H1 (cell line): ENCODE measurements around the gene E2F3. TPM values are rescaled to one million over a fixed set of nuclear protein-coding genes. Genes with fewer than 3 reads are reported as not detected.

Experiments used
- CTCF ChIA-PET: fragments of 300-600 bp; sonication (Branson Sonifier 250); formaldehyde crosslinking; loops from one replicate; lab custom pipeline; 2021; ENCODE audit not compliant: partially characterized antibody; lab: Charles Lee
- POLR2A ChIA-PET: fragments of 300-600 bp; sonication (Branson Sonifier 250); formaldehyde crosslinking; loops from one replicate; lab custom pipeline; 2021; ENCODE audit warnings: inconsistent platforms; ENCODE audit not compliant: partially characterized antibody; lab: Charles Lee
- DNase-seq, 2 experiments: peaks; one replicate each; pipeline versions ENCODE4 v3.0.0 to v3.0.0-alpha.2; 2010 to 2022; ENCODE audit warnings: low spot score in 2 of 2, low read depth in 1 of 2, mixed read lengths in 1 of 2
- FAIRE-seq: peaks from 2 replicates; lab custom pipeline; 2011; peaks lifted over from hg19 to GRCh38; lab: Jason Lieb, UNC
- H2AFZ ChIP-seq: 2 replicates; pipeline ENCODE4 v1.8.1; 2012; ENCODE audit warnings: low read length, inconsistent platforms
- H2AK5ac ChIP-seq: 2 replicates; pipeline ENCODE4 v1.6.1; 2013; ENCODE audit warnings: low read depth, low read length
- H2BK120ac ChIP-seq: replicated peaks from 2 replicates; pipeline ENCODE3; 2013; ENCODE audit warnings: low read depth, low read length, inconsistent platforms
- H2BK12ac ChIP-seq: 2 replicates; pipeline ENCODE4 v1.6.1; 2013; ENCODE audit warnings: low read depth, low read length
- H2BK15ac ChIP-seq: 2 replicates; pipeline ENCODE4 v1.6.1; 2013; ENCODE audit warnings: low read length
- H2BK20ac ChIP-seq: 2 replicates; pipeline ENCODE4 v1.6.1; 2013; ENCODE audit warnings: low read length
- H2BK5ac ChIP-seq: 2 replicates; pipeline ENCODE4 v1.6.1; 2013; ENCODE audit warnings: low read depth, low read length
- H3K14ac ChIP-seq: 2 replicates; pipeline ENCODE4 v1.6.1; 2013; ENCODE audit warnings: inconsistent platforms; ENCODE audit not compliant: insufficient read length
- H3K18ac ChIP-seq: 2 replicates; pipeline ENCODE4 v1.6.1; 2013; ENCODE audit warnings: low read length; ENCODE audit errors: extremely low read depth
- H3K23ac ChIP-seq: 2 replicates; pipeline ENCODE4 v1.6.1; 2013; ENCODE audit warnings: inconsistent platforms; ENCODE audit not compliant: insufficient read length
- H3K23me2 ChIP-seq: 2 replicates; pipeline ENCODE4 v1.6.1; 2013; ENCODE audit warnings: low read depth, low read length
- H3K27ac ChIP-seq: 2 replicates; pipeline ENCODE4 v1.6.1; 2011; ENCODE audit warnings: low read depth, low read length, inconsistent platforms
- H3K27me3 ChIP-seq, 4 experiments: replicated peaks in 1 of 4; 1 replicate in 1 of 4; 2 replicates in 3 of 4; pipeline versions ENCODE4 v1.6.1 to v1.8.1; 2011 to 2013; ENCODE audit warnings: low read length in 3 of 4, mild to moderate bottlenecking in 3 of 4, inconsistent platforms in 2 of 4, mixed read lengths in 2 of 4, moderate library complexity in 1 of 4; ENCODE audit not compliant: control insufficient read depth in 3 of 4, insufficient read depth in 3 of 4; ENCODE audit errors: extremely low read depth in 1 of 4
- H3K36me3 ChIP-seq, 4 experiments: 2 replicates each; pipeline versions ENCODE4 v1.6.1 to v1.8.1; 2011 to 2013; ENCODE audit warnings: mild to moderate bottlenecking in 4 of 4, low read length in 3 of 4, moderate library complexity in 2 of 4, control low read depth in 1 of 4, inconsistent platforms in 1 of 4; ENCODE audit not compliant: insufficient read depth in 4 of 4, control insufficient read depth in 2 of 4
- H3K4ac ChIP-seq: replicated peaks from 2 replicates; pipeline ENCODE3; 2013; ENCODE audit warnings: low read length, low read depth, mixed read lengths, inconsistent platforms; ENCODE audit not compliant: insufficient read length
- H3K4me1 ChIP-seq, 4 experiments: replicated peaks in 1 of 4; 1 replicate in 1 of 4; 2 replicates in 3 of 4; pipeline versions ENCODE4 v1.6.1 to v1.8.1; 2011 to 2013; ENCODE audit warnings: low read length in 3 of 4, inconsistent platforms in 2 of 4, mixed read lengths in 1 of 4; ENCODE audit not compliant: insufficient read depth in 4 of 4, control insufficient read depth in 3 of 4
- H3K4me2 ChIP-seq, 2 experiments: 2 replicates each; pipeline versions ENCODE4 v1.6.1 to v1.8.1; 2011 to 2013; ENCODE audit warnings: low read depth in 2 of 2, low read length in 2 of 2, control low read depth in 1 of 2, inconsistent platforms in 1 of 2, mild to moderate bottlenecking in 1 of 2; ENCODE audit not compliant: insufficient read depth in 1 of 2
- H3K4me3 ChIP-seq, 4 experiments: fragments of 200-600, 300-600 bp in 1 of 4; sonication (generic), shearing (Covaris generic), sonication (Bioruptor Twin) in 1 of 4; 2 replicates each; pipeline versions ENCODE4 v1.5.1 to v1.8.1; 2011 to 2016; ENCODE audit warnings: low read length in 4 of 4, low read depth in 3 of 4, control low read depth in 2 of 4, inconsistent platforms in 2 of 4, mild to moderate bottlenecking in 2 of 4, mixed read lengths in 1 of 4, moderate library complexity in 1 of 4; ENCODE audit not compliant: insufficient read depth in 2 of 4; ENCODE audit errors: extremely low read depth in 1 of 4
- H3K56ac ChIP-seq: replicated peaks from 2 replicates; pipeline ENCODE3; 2013; ENCODE audit warnings: low read depth, mild to moderate bottlenecking, mixed read lengths, low read length, inconsistent platforms; ENCODE audit not compliant: insufficient read length
- H3K79me1 ChIP-seq: 2 replicates; pipeline ENCODE4 v1.6.1; 2013; ENCODE audit warnings: low read depth, low read length, control low read depth
- H3K79me2 ChIP-seq, 2 experiments: 2 replicates each; pipeline versions ENCODE4 v1.6.1 to v1.8.1; 2012 to 2013; ENCODE audit warnings: low read length in 2 of 2, mild to moderate bottlenecking in 2 of 2, inconsistent platforms in 1 of 2; ENCODE audit not compliant: insufficient read depth in 2 of 2, control insufficient read depth in 1 of 2
- H3K9ac ChIP-seq, 4 experiments: replicated peaks in 1 of 4; 1 replicate in 1 of 4; 2 replicates in 3 of 4; pipeline versions ENCODE4 v1.6.1 to v1.8.1; 2011 to 2013; ENCODE audit warnings: low read depth in 3 of 4, low read length in 3 of 4, control low read depth in 2 of 4, mild to moderate bottlenecking in 2 of 4, moderate library complexity in 2 of 4, inconsistent platforms in 1 of 4; ENCODE audit errors: extremely low read depth in 1 of 4
- H3K9me3 ChIP-seq, 2 experiments: 2 replicates each; pipeline versions ENCODE4 v1.6.1 to v1.8.1; 2012 to 2013; ENCODE audit warnings: mild to moderate bottlenecking in 2 of 2, moderate library complexity in 2 of 2, control low read depth in 1 of 2, inconsistent platforms in 1 of 2, low read depth in 1 of 2, low read length in 1 of 2, mixed read lengths in 1 of 2; ENCODE audit not compliant: insufficient read depth in 2 of 2
- H4K20me1 ChIP-seq, 2 experiments: replicated peaks in 1 of 2; 2 replicates each; pipeline versions ENCODE3 to v1.8.1; 2011 to 2013; ENCODE audit warnings: inconsistent platforms in 2 of 2, low read length in 2 of 2, mild to moderate bottlenecking in 1 of 2; ENCODE audit not compliant: insufficient read depth in 2 of 2, control insufficient read depth in 1 of 2
- H4K5ac ChIP-seq: 2 replicates; pipeline ENCODE4 v1.6.1; 2013; ENCODE audit warnings: low read length, low read depth, mixed read lengths, inconsistent platforms; ENCODE audit not compliant: insufficient read length
- H4K8ac ChIP-seq: 2 replicates; pipeline ENCODE4 v1.8.0; 2013; ENCODE audit warnings: mild to moderate bottlenecking, moderate library complexity, low read length, inconsistent platforms; ENCODE audit not compliant: insufficient read depth; ENCODE audit errors: extremely low read depth
- H4K91ac ChIP-seq: replicated peaks from 2 replicates; pipeline ENCODE3; 2013; ENCODE audit warnings: low read length, mixed read lengths, inconsistent platforms; ENCODE audit not compliant: insufficient read length
- ASH2L ChIP-seq: fragments of 200-600, 300-600 bp; sonication (generic); IDR thresholded peaks from one replicate; pipeline ENCODE4 v1.7.1; 2017; ENCODE audit warnings: low read length
- ATF3 ChIP-seq: IDR thresholded peaks from 2 replicates; pipeline ENCODE4 v1.6.1; 2011; ENCODE audit warnings: low read depth, mild to moderate bottlenecking, low read length; ENCODE audit not compliant: insufficient read depth
- BCL11A ChIP-seq, 2 experiments: IDR thresholded peaks; one replicate each; pipeline ENCODE4 v1.6.1; 2011; ENCODE audit warnings: low read depth in 2 of 2, low read length in 2 of 2, mild to moderate bottlenecking in 2 of 2
- CBX5 ChIP-seq: fragments of 300-800, 300-1000 bp; sonication (generic); IDR thresholded peaks from 2 replicates; pipeline ENCODE4 v1.7.1; 2016; ENCODE audit warnings: antibody characterized with exemption, low read length, low read depth
- CHD1 ChIP-seq: IDR thresholded peaks from 2 replicates; pipeline ENCODE4 v1.6.1; 2012; ENCODE audit warnings: low read depth, low read length, improper control_type of control experiment
- E2F6 ChIP-seq: IDR thresholded peaks from 2 replicates; pipeline ENCODE4 v1.6.1; 2012; ENCODE audit warnings: inconsistent platforms
- JUN ChIP-seq: IDR thresholded peaks from 2 replicates; pipeline ENCODE4 v1.6.1; 2011; ENCODE audit warnings: low read depth, mild to moderate bottlenecking, improper control_type of control experiment, low read length
- KDM4A ChIP-seq: IDR thresholded peaks from one replicate; pipeline ENCODE4 v1.7.1; 2012; ENCODE audit warnings: low read depth, mild to moderate bottlenecking, moderate library complexity, low read length, inconsistent platforms; ENCODE audit not compliant: severe bottlenecking
- SIRT6 ChIP-seq: IDR thresholded peaks from one replicate; pipeline ENCODE4 v1.7.1; 2012; ENCODE audit warnings: low read length, inconsistent platforms
- SIX5 ChIP-seq: IDR thresholded peaks from 2 replicates; pipeline ENCODE4 v1.6.1; 2011; ENCODE audit warnings: mild to moderate bottlenecking, low read depth, low read length
- TEAD4 ChIP-seq: IDR thresholded peaks from 2 replicates; pipeline ENCODE4 v1.6.1; 2012; ENCODE audit warnings: low read depth, low read length, inconsistent platforms, mixed read lengths
- USF2 ChIP-seq: IDR thresholded peaks from 2 replicates; pipeline ENCODE4 v1.6.1; 2011; ENCODE audit warnings: low read length, improper control_type of control experiment
- WGBS, 2 experiments: shearing (Covaris generic) in 1 of 2; methylation state at CpG; one replicate each; pipeline versions ENCODE4 v1.1.6 to v1.1.7; 2013 to 2015; ENCODE audit warnings: low lambda C conversion rate in 2 of 2, mixed read lengths in 2 of 2, inconsistent platforms in 1 of 2, low coverage in 1 of 2, missing lambda C conversion rate in 1 of 2; ENCODE audit not compliant: insufficient replicate concordance in 2 of 2, insufficient coverage in 1 of 2, insufficient read length in 1 of 2; ENCODE audit errors: extremely low coverage in 1 of 2, missing lambda C conversion rate in 1 of 2; 5-methylcytosine and 5-hydroxymethylcytosine counted together
- polyA plus RNA-seq, 7 experiments: library from polyadenylated mRNA; depleted of rRNA in 3 of 7; stranded (reverse) in 5 of 7; unstranded in 2 of 7; fragments of >200 nt in 5 of 7; fragments of 200-250 nt in 2 of 7; gene quantifications; 1 replicate in 5 of 7; 2 replicates in 1 of 7; 4 replicates in 1 of 7; pipeline versions ENCODE4 v1.2.1 to v1.2.3, GENCODE V29; 2011 to 2013; ENCODE audit warnings: missing spikeins in 2 of 7, mixed read lengths in 2 of 7
- total RNA-seq: library from RNA; stranded (reverse); fragmentation: NEBNext Ultra II Directional; extraction: Animal tissue kit (Norgen Biotek cat#: 25700); gene quantifications from 2 replicates; pipeline ENCODE4 v1.2.1, GENCODE V29; 2021

The E2F3 gene
- total and polyA plus RNA-seq, 2 of the 8 experiments (the other 6 are each of a cell fraction or from before 2014, with no cell fraction given): 14.9 to 42.2 TPM

GRCh38 chr6:20402092-20402341, 338 bp downstream of the E2F3 start:
- peak overlapping the region; percentile 71 for H4K5ac ChIP-seq
- no peak overlapping the region; the same call in 1 of the 2 replicates for H3K18ac ChIP-seq
- H2BK5ac ChIP-seq: peak overlapping the region; percentile 82
- no peaks in the 10 kb centered on the region; a peak in 1 of 7 replicates for H3K27me3 ChIP-seq
- no peak overlapping the region for H2BK20ac ChIP-seq
- H3K4me2 ChIP-seq: peak overlapping the region; percentile 59 to 92
- no peaks in the 10 kb centered on the region for H3K9me3 ChIP-seq
- H3K23ac ChIP-seq: no peak overlapping the region
- peak overlapping the region; percentile 93 to 100 (median 96) for H3K9ac ChIP-seq
- DNase-seq: no peak
- H4K91ac ChIP-seq: peak overlapping the region; percentile 83
- peak overlapping the region; percentile 93 for H3K27ac ChIP-seq
- H4K8ac ChIP-seq: peak overlapping the region; percentile 98; the same call in 1 of the 2 replicates
- peaks cover 5% of the 10 kb centered on the region; the same call in 1 of the 2 replicates for H3K79me1 ChIP-seq
- peak overlapping the region; percentile 72 for H3K56ac ChIP-seq
- H2AK5ac ChIP-seq: no peak overlapping the region
- peak overlapping the region; percentile 62 to 88 (median 84) for H3K4me3 ChIP-seq
- H3K23me2 ChIP-seq: peaks cover 8% of the 10 kb centered on the region
- ChIA-PET POLR2A (interaction anchor here (0.7 to 1.9 kb wide), 3 partner anchors 10 to 126 kb away, joined by 3 to 5 read pairs (median 4); no protein-coding TSS in a partner anchor), CTCF (no interaction called here)
- peaks cover 4 to 6% of the 10 kb centered on the region in 2 experiments for H4K20me1 ChIP-seq
- no peak for FAIRE-seq
- 2% methylated on average over 15 of the region's 15 CpGs; no CpG with 5 or more reads in 1 of the 2 experiments for WGBS, 2 experiments
- H3K79me2 ChIP-seq: peaks cover 14 to 36% of the 10 kb centered on the region in 2 experiments
- no peak overlapping the region for H2BK120ac ChIP-seq
- peak overlapping the region; percentile 73 for H3K4ac ChIP-seq
- H2BK15ac ChIP-seq: no peak overlapping the region
- H3K14ac ChIP-seq: no peak overlapping the region
- peaks cover 0 to 3% (median under 1%) of the 10 kb centered on the region in 4 experiments; a peak in 3 of 7 replicates for H3K4me1 ChIP-seq
- H3K36me3 ChIP-seq: peaks cover 4 to 10% (median 8%) of the 10 kb centered on the region in 4 experiments; a peak in 5 of 8 replicates
- no peak overlapping the region for H2BK12ac ChIP-seq
- no peak overlapping the region for H2AFZ ChIP-seq
- TF ChIP-seq CBX5 (no peak), USF2 (no peak), ASH2L (peak; percentile 56), SIX5 (no peak), CHD1 (peak; percentile 66; the same call in 1 of the 2 replicates), TEAD4 (no peak), E2F6 (no peak), KDM4A (peak; percentile 4), JUN (no peak), ATF3 (no peak), SIRT6 (no peak), BCL11A (IDR thresholded peaks at IDR 0.05; ENCODE audit: low read depth in 2 of 2, low read length in 2 of 2) (no peak)
